GM19025 (cell line): ENCODE data around the gene FOXP1.

Experiments
- ATAC-seq: cut with Tn5 transposase; IDR thresholded peaks from one replicate; pipeline ENCODE4 v1.9.1; 2021; ENCODE audit warnings: mild to moderate bottlenecking, low read depth, moderate library complexity; ENCODE audit not compliant: unreplicated experiment

FOXP1 gene

DNA sequence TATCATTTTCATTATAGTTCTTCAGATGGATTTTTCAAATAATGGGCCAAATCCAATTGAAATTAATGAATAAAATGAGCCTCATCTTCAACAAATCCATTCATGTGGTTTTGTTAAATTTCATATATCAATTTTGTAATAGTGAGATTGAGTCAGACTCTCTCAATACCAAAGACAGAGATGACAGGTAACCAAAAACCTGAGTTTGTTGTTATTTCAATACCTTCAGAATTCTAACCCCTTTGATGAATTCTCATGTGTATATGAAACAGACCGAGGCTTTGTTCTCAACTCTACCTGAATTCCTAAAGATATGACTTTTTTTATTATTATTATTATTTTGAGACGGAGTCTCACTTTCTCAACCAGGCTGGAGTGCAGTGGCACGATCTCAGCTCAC, 92.8 kb downstream of the FOXP1 start:
- no peak for ATAC-seq

DNA sequence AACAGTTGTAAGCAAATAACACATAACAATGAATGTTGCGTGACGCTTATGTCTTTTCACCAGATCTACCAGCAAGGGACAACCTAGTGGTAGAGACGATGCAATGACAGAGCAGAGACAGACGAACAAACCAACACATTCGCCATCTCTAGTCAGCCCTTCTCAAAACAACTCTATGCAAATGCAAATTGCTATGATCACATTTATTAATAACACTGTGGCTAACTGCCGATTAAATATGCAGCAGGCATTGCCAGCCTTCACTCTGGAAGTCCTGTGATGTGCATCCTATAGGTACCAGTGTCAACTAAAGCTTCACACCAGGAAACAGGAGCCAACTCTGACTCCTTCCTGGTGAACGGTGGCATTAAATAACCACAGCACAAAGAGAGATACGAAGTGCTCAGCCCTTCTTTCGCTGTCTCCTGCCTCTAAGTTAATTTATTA, 94.2 kb downstream of the FOXP1 start:
- no peak for ATAC-seq

DNA sequence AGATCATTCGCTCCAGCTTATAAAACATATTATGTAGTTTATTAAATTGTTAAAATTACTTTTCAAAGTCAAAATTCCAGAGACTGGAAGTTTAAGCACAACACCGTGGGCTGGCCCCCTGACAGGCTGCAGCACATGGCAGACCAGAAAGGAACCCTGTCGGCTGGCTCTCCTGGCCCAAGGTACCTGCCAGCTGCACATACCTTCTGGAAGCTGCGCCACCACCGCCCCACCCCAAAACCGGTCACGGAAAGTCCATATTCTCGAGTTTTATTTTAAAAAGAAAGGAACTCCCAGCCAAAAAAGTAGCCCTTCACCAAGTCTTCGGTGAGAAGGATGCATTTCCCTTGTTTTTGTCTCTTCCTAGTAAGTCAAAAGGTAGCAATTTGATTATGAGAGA, 94.6 kb downstream of the FOXP1 start:
- ATAC-seq = no peak

DNA sequence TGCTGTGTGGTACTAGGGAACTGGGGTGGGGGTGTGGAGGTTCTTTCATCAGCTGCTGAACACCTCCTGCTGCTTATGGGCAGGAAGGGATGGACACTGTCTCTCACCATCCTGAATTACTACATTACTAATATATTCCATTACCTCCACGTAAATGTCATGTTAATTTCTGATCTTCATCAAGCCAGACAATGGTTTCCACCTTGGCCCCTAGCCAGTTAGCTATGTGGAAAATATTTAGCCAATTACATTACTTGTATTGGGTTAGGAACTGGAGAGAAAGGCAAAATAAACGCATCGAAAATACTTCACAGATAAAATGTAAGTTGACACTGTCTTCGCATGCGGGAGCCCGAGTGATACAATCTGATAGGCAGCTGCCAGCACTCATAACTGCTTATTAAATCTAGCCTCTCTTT, 95.1 kb downstream of the FOXP1 start:
- no peak for ATAC-seq

DNA sequence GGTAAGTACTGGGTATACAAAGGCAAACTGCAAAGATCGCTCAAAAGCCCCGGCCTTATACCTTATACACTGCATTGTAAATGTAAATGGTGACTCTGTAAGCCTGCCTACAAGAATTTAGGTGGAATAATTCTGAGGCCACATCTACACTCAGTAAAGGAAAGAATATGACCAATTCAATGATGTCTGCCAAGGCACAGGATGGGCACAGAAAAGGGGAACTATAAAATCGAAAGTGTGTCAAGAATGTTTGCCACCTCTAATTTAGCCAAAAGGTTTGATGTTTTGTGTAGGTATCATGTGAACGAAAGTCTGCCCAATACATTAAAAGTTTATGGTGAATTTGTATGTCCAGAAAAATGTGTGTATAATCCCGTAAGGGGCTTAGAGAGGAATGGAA, 96.1 kb downstream of the FOXP1 start:
- no peak for ATAC-seq

DNA sequence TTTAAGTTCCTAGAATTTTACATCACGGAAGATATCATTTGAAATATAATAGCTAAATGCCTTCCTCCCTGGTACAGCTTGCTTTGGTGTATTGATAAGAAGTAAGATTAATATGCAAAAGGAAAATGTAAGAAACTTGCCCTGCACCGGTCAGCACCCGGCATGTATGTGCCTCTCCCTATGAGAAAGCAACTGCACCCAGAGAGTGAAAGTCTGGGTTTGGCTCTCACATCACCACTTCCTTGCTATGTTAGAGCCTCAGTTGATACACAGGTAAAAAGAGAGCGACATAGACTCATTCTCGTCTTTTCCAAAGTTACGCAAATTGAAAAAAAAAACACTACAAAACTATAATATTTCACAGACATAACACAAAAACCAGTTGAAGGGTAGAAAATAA, 96.7 kb downstream of the FOXP1 start:
- ATAC-seq = no peak

DNA sequence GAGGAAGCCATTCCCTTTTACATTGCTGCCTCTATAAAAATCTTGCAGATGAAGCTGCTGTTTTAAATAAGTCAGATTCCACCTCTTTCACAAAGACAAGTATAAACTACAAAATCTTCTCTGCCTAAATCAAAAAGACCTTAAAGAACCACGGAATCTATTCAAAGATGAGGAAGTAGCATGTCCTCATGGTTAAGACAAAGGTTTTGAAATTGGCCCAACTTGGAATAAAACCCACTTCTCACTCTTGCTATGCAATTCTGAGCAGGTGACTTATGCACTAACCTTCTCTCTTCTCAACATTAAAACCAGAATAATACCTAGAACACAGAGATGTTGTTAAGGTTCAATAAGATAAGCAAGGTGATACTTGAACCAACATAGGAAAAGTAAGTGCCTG, 97.6 kb downstream of the FOXP1 start:
- ATAC-seq = no peak

DNA sequence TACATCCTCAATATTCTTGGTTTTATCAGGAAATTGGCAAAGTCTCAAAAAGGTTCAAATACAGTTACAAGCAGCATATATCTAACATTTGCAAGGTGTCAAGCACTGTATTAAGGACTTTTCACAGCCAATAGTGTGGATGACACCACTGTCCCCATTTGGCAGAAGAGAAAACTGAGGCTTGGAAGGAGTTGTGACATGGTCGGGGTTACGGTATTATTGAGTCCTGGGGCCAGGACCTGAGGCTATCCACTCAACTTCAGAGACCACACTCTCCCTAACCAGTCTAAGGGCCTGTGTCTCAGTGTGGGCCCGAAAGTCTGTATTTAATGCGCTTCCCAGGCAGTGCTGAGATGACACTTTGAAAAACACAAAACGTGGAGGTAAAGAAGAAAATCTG, 99.1 kb downstream of the FOXP1 start:
- no peak for ATAC-seq

DNA sequence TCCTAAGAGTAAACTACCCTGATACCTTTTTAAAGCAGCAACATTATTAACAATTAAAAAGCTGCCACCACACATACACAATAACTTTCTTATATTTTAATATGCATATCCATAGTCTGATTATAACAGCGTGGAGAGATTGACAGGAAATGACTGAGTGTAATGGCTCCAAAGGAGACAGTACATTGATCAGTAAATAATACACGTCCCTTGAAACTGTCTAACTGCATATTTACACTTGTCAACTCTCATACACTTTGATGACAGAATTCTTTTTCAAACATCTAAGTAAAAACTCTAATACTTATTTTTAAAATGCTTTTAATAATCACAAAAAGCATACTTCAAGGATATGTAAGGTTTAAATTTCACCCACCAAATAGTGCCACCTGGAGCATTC, 99.5 kb downstream of the FOXP1 start:
- ATAC-seq = no peak

DNA sequence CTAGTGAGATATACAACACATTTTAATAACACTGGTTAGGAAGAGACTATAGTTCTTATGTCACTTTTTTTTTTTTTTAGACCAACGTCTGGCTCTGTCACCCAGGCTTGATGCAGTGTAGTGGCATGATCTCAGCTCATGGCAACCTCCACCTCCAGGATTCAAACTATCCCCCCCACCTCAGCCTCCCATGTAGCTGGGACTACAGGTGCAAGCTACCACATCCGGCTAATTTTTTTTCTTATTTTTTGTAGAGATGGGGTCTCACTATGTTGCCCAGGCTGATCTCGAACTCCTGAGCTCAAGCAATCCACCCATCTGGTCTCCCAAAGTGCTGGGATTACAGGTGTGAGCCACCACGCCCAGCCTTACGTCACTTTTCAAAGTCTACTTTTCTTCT, 100.8 kb downstream of the FOXP1 start:
- no peak for ATAC-seq

DNA sequence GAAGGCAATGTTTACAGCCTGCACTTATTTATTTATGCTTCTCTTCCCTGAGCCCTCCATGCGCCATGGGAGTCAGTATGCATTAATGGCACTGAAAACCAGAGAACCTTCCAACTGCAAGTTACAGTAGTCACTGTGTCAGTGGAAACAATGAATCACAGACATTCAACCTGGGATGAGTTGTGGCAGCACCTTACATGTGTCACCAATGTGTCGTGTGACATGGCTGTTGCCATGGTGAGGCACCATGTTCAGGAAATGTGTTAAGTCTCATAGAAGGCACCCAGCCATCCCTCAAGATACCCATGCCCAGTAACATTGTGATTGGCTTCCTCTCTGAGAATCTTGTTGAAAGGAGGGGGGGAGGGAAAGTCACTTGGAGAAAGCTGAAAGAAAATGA, 105.0 kb downstream of the FOXP1 start:
- ATAC-seq = no peak

DNA sequence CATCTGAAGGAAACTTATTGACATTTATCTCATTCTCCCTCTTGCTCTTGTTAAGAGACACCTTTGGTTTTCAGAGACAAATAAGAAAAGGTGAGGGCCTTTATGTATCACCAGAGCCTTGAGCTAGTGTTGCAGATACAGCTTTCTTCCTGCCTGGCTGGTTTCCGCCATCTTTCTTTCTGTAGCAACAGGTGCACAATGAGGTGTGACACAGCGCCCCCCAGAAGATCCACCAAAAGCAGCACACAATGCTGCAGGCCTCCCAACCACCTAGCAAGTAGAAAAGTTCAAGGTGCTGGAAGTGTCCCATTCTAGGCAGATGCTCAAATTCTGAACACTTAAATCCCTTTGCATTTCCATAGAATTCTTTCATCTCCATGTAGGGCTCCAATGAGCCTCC, 106.6 kb downstream of the FOXP1 start:
- ATAC-seq = no peak

DNA sequence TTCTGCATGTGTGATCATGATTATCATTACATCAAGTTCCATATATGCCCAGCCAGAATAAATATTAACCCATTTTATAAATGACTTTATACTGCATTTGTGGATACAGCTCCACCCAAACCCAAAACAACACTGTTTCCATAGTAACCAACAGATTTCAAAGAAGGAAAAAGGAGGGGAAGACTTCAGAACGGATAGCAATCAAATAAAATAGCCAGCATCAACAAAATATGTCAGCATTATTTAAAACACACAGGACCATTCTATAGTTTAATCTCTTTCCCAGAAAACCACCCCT, 114.4 kb downstream of the FOXP1 start:
- ATAC-seq = no peak

DNA sequence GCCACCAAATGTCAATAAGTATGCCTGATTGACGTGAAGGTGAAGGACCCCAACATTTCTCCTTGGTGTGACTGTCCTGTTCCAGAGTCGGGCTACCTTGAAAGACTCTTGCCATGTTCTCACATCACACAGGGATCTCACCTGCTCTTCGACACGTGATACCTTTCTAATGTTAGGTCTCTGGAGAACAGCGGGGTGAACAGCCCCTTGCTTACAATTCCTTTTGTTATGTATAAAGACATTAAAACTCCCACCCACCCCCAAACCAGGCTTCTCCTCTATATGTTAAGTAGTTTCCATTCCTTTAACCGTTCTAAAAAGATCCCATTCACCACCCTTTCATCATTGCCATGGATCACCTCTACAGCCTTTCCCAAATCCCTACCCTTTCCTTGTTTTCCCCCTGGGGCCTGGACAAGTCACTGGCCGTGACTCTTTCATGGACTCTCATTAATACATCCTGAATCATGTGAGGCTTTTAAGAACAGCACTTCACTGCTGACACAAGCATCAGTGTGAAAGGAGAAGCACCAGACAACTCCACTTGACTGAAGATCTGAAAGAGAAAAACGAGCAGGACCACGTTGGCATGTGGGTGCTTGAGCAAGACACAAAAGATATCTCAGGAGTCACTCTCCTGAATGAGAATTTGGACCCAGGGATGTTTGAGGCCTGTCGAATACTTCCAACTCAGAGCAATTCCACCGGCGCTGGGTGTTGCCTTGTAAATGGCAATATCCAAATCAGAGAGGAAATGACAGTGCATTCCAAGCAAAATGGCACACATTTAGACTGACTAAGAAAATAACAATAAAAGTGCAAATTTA, 115.0 kb downstream of the FOXP1 start:
- ATAC-seq = no peak

DNA sequence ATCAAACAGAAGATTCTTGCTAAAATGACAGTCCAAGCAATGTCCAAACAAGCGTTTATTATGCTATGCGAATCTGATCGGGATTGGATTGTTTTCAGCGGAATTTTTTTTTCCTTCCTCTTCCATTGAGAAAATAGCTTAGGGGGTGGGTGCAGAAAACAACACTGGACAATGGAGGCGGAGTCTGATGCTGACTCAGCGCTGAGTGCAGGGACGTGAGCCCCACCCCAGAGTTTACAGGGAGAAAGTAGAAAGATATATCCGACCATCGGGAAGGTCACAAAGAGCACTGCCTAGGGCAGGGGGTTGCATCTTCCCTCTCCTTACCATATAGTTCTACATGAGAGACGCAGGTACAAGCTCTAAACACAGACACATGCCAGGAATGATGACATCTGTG, 117.0 kb downstream of the FOXP1 start:
- no peak for ATAC-seq

DNA sequence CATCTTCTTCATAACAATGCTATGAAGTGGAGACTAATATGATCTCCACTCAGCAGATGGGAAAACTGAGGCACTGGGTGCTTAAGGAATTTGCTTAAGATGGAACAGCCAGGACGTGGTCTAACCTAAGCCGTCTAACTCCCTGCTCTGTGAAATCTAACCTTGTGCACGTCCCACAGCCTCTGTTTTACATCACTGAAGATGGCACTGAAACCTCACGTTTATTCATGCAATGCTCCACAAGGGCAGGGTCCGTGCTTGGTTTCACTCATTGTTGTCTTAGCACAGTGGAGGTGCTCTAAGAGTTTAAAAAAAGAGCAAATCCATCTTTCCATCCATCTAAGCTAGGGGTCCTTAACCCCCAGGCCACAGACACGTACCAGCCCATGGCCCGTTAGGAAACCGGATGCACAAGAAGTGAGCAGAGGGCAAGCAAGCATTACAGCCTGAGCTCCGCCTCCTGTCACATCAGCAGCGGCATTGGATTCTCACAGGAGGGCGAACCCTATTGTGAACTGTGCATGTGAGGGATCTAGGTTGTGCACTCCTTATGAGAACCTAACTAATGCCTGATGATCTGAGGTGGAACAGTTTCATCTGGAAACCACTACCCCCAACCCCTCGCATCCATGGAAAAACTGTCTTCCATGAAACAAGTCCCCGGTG, 118.0 kb downstream of the FOXP1 start:
- ATAC-seq = no peak

DNA sequence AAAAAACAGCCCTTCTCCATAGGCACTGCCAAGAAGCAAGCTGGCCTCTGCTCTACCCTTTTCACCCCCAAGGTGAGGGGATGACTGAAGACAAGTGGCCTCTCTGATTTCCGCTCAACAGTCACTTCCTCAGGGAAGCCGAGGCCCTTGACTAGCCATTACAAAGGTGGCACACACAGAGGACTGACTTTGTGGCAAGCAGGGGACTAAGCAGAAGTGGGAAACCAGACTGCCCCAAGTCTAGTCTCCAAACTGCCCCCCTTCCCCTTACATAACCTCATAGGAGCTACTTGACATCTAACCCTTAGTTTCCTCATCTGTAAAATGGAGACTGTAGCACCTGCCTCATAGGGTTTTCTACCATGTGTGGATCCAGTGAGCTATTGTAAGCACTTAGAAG, 118.9 kb downstream of the FOXP1 start:
- ATAC-seq = no peak

DNA sequence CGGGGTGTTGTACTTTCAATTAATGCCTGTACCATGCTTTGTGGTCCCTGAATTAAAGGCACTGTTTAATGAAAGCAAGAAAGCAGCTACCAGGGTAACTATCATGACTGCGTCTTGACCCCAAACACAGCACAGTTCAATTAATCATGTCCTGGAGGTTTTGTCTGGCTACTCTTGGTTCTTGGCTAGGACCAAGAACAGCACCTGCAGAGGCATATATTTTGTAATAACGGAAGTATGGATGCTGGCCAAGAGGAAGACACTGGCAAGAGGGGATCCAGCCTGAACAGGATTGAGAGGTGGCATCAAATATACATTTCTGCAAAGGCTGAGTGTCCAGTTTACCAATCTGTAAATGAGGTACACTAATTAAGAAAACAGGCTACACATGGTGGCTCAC, 119.9 kb downstream of the FOXP1 start:
- ATAC-seq = no peak

DNA sequence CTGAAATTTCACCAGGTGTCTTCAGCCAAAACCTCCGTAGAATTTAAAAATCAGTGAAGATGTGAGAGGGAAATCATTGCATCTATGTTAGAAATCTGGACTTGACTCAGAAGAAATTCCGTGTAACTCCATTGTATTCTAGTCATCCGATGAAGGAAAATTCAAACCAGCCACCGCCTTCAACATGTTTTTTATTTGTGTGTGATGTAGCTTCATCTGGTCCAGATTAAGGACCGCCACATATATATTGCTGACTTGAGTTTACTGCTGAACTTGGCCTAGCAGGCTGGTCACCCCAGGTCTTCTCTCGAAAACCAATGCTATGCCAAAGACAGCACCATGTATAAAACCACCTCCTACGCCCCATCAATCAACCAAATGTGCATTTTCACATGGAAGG, 120.9 kb downstream of the FOXP1 start:
- ATAC-seq = no peak

DNA sequence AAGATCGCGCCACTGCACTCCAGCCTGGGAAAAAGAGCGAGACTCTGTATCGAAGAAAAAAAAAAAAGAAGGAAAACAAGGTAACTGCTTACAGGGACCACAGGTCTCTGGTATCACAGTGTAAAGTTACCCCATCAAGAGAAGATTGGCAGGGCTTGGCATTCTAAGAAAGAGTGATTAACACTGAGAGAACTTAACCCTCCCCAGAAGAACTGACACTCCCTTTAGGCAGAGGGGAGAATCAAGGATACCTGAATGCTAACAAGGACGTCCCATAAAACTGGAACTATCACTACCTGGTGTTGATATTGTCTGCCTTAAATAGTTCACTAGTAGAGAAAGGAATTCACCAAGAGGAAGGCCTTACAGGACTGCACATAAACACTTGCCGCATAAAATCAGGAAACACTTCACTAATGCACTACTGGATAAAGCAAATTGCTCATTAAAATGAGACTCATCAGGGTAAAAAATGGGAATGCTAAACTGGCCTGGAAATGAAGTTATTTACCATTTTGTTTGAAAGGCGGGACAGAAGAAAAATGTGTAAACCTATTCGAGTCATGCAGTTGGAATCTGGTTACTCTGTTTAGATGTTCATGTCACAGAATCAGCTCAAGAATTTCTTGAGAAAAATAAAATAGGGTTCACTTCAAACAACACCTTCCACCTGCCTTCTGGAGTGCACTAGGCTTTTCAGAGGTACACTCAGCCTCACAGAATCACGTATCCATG, 121.6 kb downstream of the FOXP1 start:
- ATAC-seq = no peak

DNA sequence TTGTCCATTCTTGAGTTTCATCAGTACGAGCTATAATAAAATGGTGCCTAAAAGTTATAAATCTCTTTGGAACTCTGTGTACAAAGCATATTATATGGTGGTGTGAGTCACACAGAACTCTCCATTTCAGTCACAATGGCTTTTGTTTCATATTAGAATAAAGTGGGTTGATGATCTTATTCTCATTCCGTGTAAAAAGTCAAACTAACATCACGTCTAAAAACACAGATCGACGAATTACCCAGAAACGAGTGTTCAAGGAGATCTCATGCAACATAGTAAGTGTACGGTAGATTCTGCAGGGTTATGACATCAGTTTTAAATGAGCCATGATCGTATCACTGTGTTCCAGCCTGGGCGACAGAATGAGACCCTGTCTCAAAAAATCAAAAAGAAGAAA, 122.4 kb downstream of the FOXP1 start:
- no peak for ATAC-seq

DNA sequence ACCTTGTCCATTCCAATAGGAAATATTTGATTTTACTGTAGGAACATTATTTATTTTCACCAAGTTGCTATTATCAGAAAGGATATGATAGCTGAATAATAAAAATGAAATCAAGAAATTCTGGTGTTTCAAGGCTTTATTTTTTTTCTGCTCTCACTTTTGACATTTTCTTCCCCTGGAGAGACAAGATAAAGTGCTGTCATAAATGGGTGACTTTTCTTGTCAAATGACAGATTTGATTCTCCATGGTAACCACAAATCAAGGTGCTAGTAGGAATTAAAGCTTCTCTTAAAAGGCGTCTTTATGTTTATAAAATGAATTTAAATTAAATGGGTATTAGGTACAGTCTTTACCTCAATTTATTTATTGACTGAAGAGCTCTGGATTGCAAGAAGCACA, 124.6 kb downstream of the FOXP1 start:
- ATAC-seq = no peak
